ENCODE data around the gene DHX58.
A peak's percentile ranks its signal among the peaks of the same experiment; 100 is the strongest.

The DHX58 gene

GRCh38 chr17:42109086-42109485, 3.4 kb downstream of the DHX58 start:
- DNase-seq: no peak

- peak; percentile 90 for DNase-seq
Observed at GRCh38 chr17:42107597-42108576, 4.6 kb downstream of the DHX58 start.

- DNase-seq: no peak
Observed at GRCh38 chr17:42107124-42107523, 5.4 kb downstream of the DHX58 start.

GRCh38 chr17:42106009-42106408, 6.5 kb downstream of the DHX58 start:
- DNase-seq: no peak

GRCh38 chr17:42104264-42104663, 8.2 kb downstream of the DHX58 start:
- no peak for DNase-seq

GRCh38 chr17:42103221-42103954, 9.1 kb downstream of the DHX58 start:
- no peak for DNase-seq

GRCh38 chr17:42101513-42102292, 10.8 kb downstream of the DHX58 start:
- peak; percentile 65 for DNase-seq

- no peak for DNase-seq
Observed at GRCh38 chr17:42098730-42099399, 13.6 kb downstream of the DHX58 start.

GRCh38 chr17:42097691-42098631, 14.6 kb downstream of the DHX58 start, which contains the start of gene ZNF385C:
ZNF385C (minus strand) TSS chr17:42098473; CDS start chr17:42063056, 35,417 bp downstream.
- DNase-seq: peak; percentile 65

- DNase-seq: no peak
Observed at GRCh38 chr17:42096360-42097111, 16.0 kb downstream of the DHX58 start.

GRCh38 chr17:42094375-42095069, 18.0 kb downstream of the DHX58 start:
- no peak for DNase-seq

GRCh38 chr17:42092939-42093338, 19.6 kb downstream of the DHX58 start:
- DNase-seq: no peak

GRCh38 chr17:42090964-42091790, 21.3 kb downstream of the DHX58 start:
- no peak for DNase-seq

- DNase-seq: no peak
Observed at GRCh38 chr17:42088736-42089135, 23.8 kb downstream of the DHX58 start.

- DNase-seq: no peak
Observed at GRCh38 chr17:42087736-42088705, 24.5 kb downstream of the DHX58 start.

- no peak for DNase-seq
Observed at GRCh38 chr17:42087042-42087701, 25.3 kb downstream of the DHX58 start.

All from stimulated activated CD4-positive, alpha-beta T cell treated with anti-CD3 and anti-CD28 coated beads, Interleukin-12 subunit alpha, Interleukin-12 subunit beta, amount 100 ng/mL, for 4 hours (primary cell).